Caco-2 (cell line): ENCODE results near the gene SLFN11. TPM values are rescaled to one million over a fixed set of nuclear protein-coding genes. Genes with fewer than 3 reads are reported as not detected.
A peak's percentile ranks its signal among the peaks of the same experiment; 100 is the strongest.

ENCODE experiments used
- BruUV-seq: library from RNA; stranded (reverse); fragments of 400-500 nt; replicated peaks from 2 replicates; lab custom pipeline; 2021; lab: Mats Ljungman, UMichigan
- CTCF ChIA-PET: fragments of 300-600 bp; sonication (Branson Sonifier 250); formaldehyde crosslinking; loops from one replicate; lab custom pipeline; 2022; ENCODE audit warnings: antibody characterized with exemption; lab: Charles Lee
- POLR2A ChIA-PET: fragments of 300-600 bp; sonication (Branson Sonifier 250); formaldehyde crosslinking; loops from one replicate; lab custom pipeline; 2022; ENCODE audit warnings: antibody characterized with exemption; lab: Charles Lee
- DNase-seq, 2 experiments: peaks; one replicate each; pipeline versions ENCODE4 v3.0.0 to v3.0.0-alpha.2; 2020 to 2022
- H3K27me3 ChIP-seq: replicated peaks from 2 replicates; pipeline ENCODE4 v1.6.0; 2011; ENCODE audit warnings: low read length; ENCODE audit not compliant: control insufficient read depth, insufficient read depth
- H3K36me3 ChIP-seq: 2 replicates; pipeline ENCODE4 v1.5.1; 2011; ENCODE audit warnings: low read length; ENCODE audit not compliant: control insufficient read depth, insufficient read depth
- H3K4me1 ChIP-seq: fragments of 250-450 bp; sonication (Bioruptor Pico); 2 replicates; pipeline ENCODE4 v1.5.1; 2020; ENCODE audit warnings: mild to moderate bottlenecking
- H3K4me3 ChIP-seq: 2 replicates; pipeline ENCODE4 v1.5.1; 2011; ENCODE audit warnings: low read depth, mild to moderate bottlenecking, control low read depth, low read length
- H3K9me3 ChIP-seq: fragments of 250-450 bp; sonication (Bioruptor Pico); 2 replicates; pipeline ENCODE4 v1.5.1; 2020; ENCODE audit warnings: mild to moderate bottlenecking, moderate library complexity
- H3K27ac Mint-ChIP-seq: one replicate; pipeline ENCODE4 v1.8.0; 2022; ENCODE audit warnings: mixed read lengths; ENCODE audit not compliant: unreplicated experiment
- H3K27me3 Mint-ChIP-seq: one replicate; pipeline ENCODE4 v1.8.0; 2022; ENCODE audit warnings: mixed read lengths; ENCODE audit not compliant: insufficient read depth, unreplicated experiment
- H3K36me3 Mint-ChIP-seq: one replicate; pipeline ENCODE4 v1.8.0; 2022; ENCODE audit warnings: mild to moderate bottlenecking, mixed read lengths; ENCODE audit not compliant: insufficient read depth, unreplicated experiment
- H3K4me1 Mint-ChIP-seq: one replicate; pipeline ENCODE4 v1.8.0; 2022; ENCODE audit warnings: low read depth, mixed read lengths; ENCODE audit not compliant: unreplicated experiment
- H3K4me3 Mint-ChIP-seq: one replicate; pipeline ENCODE4 v1.8.0; 2022; ENCODE audit warnings: mild to moderate bottlenecking, moderate library complexity, mixed read lengths; ENCODE audit not compliant: unreplicated experiment
- H3K9me3 Mint-ChIP-seq: one replicate; pipeline ENCODE4 v1.8.0; 2022; ENCODE audit warnings: mixed read lengths; ENCODE audit not compliant: unreplicated experiment
- CTCF ChIP-seq, 2 experiments: fragments of 200-600 bp in 1 of 2; IDR thresholded peaks; 1 replicate in 1 of 2; 2 replicates in 1 of 2; pipeline versions ENCODE4 v1.5.1 to v1.8.0; 2011 to 2022; ENCODE audit warnings: antibody characterized with exemption in 1 of 2, control low read depth in 1 of 2, inconsistent platforms in 1 of 2, low read depth in 1 of 2, low read length in 1 of 2, mild to moderate bottlenecking in 1 of 2, moderate library complexity in 1 of 2; ENCODE audit not compliant: insufficient read depth in 1 of 2, severe bottlenecking in 1 of 2, unreplicated experiment in 1 of 2
- intact Hi-C: fragments of 100-400 bp; cut with micrococcal nuclease; formaldehyde crosslinking; loops from one replicate; pipeline ENCODE4 v1.10.0; 2022; ENCODE audit not compliant: unreplicated experiment
- total RNA-seq: library from RNA; stranded (reverse); gene quantifications from 2 replicates; pipeline ENCODE4 v1.2.3, GENCODE V29; 2022

Gene SLFN11
- total RNA-seq, 1 experiment from 2014 or later, result not detected

GRCh38 chr17:35376245-35376644 lies 2.8 kb upstream of the SLFN11 start:
- peaks cover 14% of the 10 kb centered on the region for H3K4me1 Mint-ChIP-seq
- no TSS peak for BruUV-seq
- no peak overlapping the region for H3K27ac Mint-ChIP-seq

GRCh38 chr17:35374766-35375344 lies 1.4 kb upstream of the SLFN11 start:
- no TSS peak for BruUV-seq
- Mint-ChIP-seq H3K4me1 (peaks cover 14% of the 10 kb centered on the region), H3K27me3 (peaks cover 32% of the 10 kb centered on the region), H3K9me3 (peaks cover 10% of the 10 kb centered on the region), H3K27ac (no peak overlapping the region), H3K36me3 (no peaks in the 10 kb centered on the region), H3K4me3 (peak overlapping the region; percentile 64)
- DNase-seq, result no peak
- intact Hi-C loops, result no loop called here
- H3K36me3 ChIP-seq, result no peaks in the 10 kb centered on the region
- TF ChIP-seq CTCF (IDR thresholded peaks at IDR 0.05; ENCODE audit: insufficient read depth in 1 of 2, low read depth in 1 of 2, low read length in 1 of 2, severe bottlenecking in 1 of 2, unreplicated experiment in 1 of 2), result no peak
- H3K27me3 ChIP-seq, result peaks cover 3% of the 10 kb centered on the region; the same call in 1 of the 2 replicates
- ChIA-PET CTCF (no interaction called here), POLR2A (no interaction called here)
- no peak overlapping the region for H3K4me3 ChIP-seq
- H3K4me1 ChIP-seq, result 0 out of 2 replicates have a peak, but pooled peaks cover 8% of the 10 kb centered on the region
- H3K9me3 ChIP-seq, result peaks cover 10% of the 10 kb centered on the region; the same call in 1 of the 2 replicates

More at GRCh38 chr17:35376245-35376644, 2.8 kb upstream of the SLFN11 start:
- Histone ChIP-seq H3K27me3 (peaks cover 3% of the 10 kb centered on the region; the same call in 1 of the 2 replicates), H3K4me3 (no peak overlapping the region), H3K4me1 (0 out of 2 replicates have a peak, but pooled peaks cover 8% of the 10 kb centered on the region), H3K36me3 (no peaks in the 10 kb centered on the region), H3K9me3 (peaks cover 5% of the 10 kb centered on the region; the same call in 1 of the 2 replicates)
- H3K9me3 Mint-ChIP-seq, result no peaks in the 10 kb centered on the region
- POLR2A ChIA-PET, result no interaction called here
- CTCF ChIA-PET, result no interaction called here
- no peaks in the 10 kb centered on the region for H3K36me3 Mint-ChIP-seq
- no peak overlapping the region for H3K4me3 Mint-ChIP-seq
- intact Hi-C loops, result no loop called here
- TF ChIP-seq CTCF (IDR thresholded peaks at IDR 0.05; ENCODE audit: insufficient read depth in 1 of 2, low read depth in 1 of 2, low read length in 1 of 2, severe bottlenecking in 1 of 2, unreplicated experiment in 1 of 2), result no peak
- DNase-seq, result no peak
- H3K27me3 Mint-ChIP-seq, result peaks cover 20% of the 10 kb centered on the region

- peaks cover 10% of the 10 kb centered on the region for H3K9me3 Mint-ChIP-seq
- intact Hi-C loops, result no loop called here
- DNase-seq, result no peak
Measured at GRCh38 chr17:35373984-35374765, 754 bp upstream of the SLFN11 start.

More at GRCh38 chr17:35373984-35374765, 754 bp upstream of the SLFN11 start:
- peak overlapping the region; percentile 64 for H3K4me3 Mint-ChIP-seq
- Histone ChIP-seq H3K27me3 (peaks cover 3% of the 10 kb centered on the region; the same call in 1 of the 2 replicates), H3K36me3 (no peaks in the 10 kb centered on the region), H3K4me3 (peak overlapping the region; percentile 23), H3K4me1 (0 out of 2 replicates have a peak, but pooled peaks cover 8% of the 10 kb centered on the region), H3K9me3 (peaks cover 5% of the 10 kb centered on the region; the same call in 1 of the 2 replicates)
- ChIA-PET POLR2A (interaction anchor here (0.6 kb wide), 1 partner anchor 217 kb away, joined by 12 read pairs; no protein-coding TSS in a partner anchor), CTCF (no interaction called here)
- BruUV-seq, result no TSS peak
- no peak overlapping the region for H3K27ac Mint-ChIP-seq
- TF ChIP-seq CTCF (IDR thresholded peaks at IDR 0.05; ENCODE audit: insufficient read depth in 1 of 2, low read depth in 1 of 2, low read length in 1 of 2, severe bottlenecking in 1 of 2, unreplicated experiment in 1 of 2), result no peak
- peaks cover 32% of the 10 kb centered on the region for H3K27me3 Mint-ChIP-seq
- H3K4me1 Mint-ChIP-seq, result peaks cover 14% of the 10 kb centered on the region
- H3K36me3 Mint-ChIP-seq, result no peaks in the 10 kb centered on the region
